Ascending aorta (tissue), 2 donors: ENCODE results near the gene ILF3. TPM values are rescaled to one million over a fixed set of nuclear protein-coding genes. Genes with fewer than 3 reads are reported as not detected.

Source experiments
- DNase-seq, 2 donors: peaks; one replicate each; pipeline ENCODE4 v3.0.0-alpha.2; 2019; ENCODE audit warnings: low spot score in 2 of 2
- H3K27ac ChIP-seq, 2 donors: fragments of 200-600 bp; sonication (generic); one replicate each; pipeline ENCODE4 v1.5.1; 2016 to 2017; ENCODE audit warnings: mild to moderate bottlenecking in 1 of 2
- H3K27me3 ChIP-seq: fragments of 200-600 bp; sonication (generic); one replicate; pipeline ENCODE4 v1.5.1; 2017
- H3K36me3 ChIP-seq, 2 donors: fragments of 200-600 bp; sonication (generic); one replicate each; pipeline ENCODE4 v1.5.1; 2016
- H3K4me1 ChIP-seq, 2 donors: fragments of 200-600 bp; sonication (generic); one replicate each; pipeline ENCODE4 v1.5.1; 2016 to 2017; ENCODE audit warnings: mild to moderate bottlenecking in 1 of 2
- H3K4me3 ChIP-seq, 2 donors: fragments of 200-600 bp; sonication (generic); one replicate each; pipeline ENCODE4 v1.5.1; 2016 to 2017; ENCODE audit warnings: mild to moderate bottlenecking in 1 of 2
- H3K9me3 ChIP-seq, 2 donors: fragments of 200-600 bp; sonication (generic); one replicate each; pipeline ENCODE4 v1.5.1; 2016
- intact Hi-C: fragments of 100-400 bp; cut with DNase I; formaldehyde crosslinking; loops from one replicate; pipeline ENCODE4 v1.15.1; 2023
- total RNA-seq: library from RNA; depleted of rRNA; stranded (reverse); fragments of >200 nt; gene quantifications from one replicate; pipeline ENCODE4 v1.1.0, GENCODE V29; 2016
- TF ChIP-seq, protein P1 (sequence below), 3 experiments: fragments of 200-600 bp in 2 of 3; fragments of 450-650 bp in 1 of 3; sonication (generic) in 2 of 3; IDR thresholded peaks; one replicate each; pipeline ENCODE4 v1.5.1; 2016 to 2019; ENCODE audit warnings: antibody characterized with exemption in 3 of 3, mild to moderate bottlenecking in 1 of 3, moderate library complexity in 1 of 3

Gene ILF3
- total RNA-seq, 1 donor from 2014 or later = 168 TPM

DNA sequence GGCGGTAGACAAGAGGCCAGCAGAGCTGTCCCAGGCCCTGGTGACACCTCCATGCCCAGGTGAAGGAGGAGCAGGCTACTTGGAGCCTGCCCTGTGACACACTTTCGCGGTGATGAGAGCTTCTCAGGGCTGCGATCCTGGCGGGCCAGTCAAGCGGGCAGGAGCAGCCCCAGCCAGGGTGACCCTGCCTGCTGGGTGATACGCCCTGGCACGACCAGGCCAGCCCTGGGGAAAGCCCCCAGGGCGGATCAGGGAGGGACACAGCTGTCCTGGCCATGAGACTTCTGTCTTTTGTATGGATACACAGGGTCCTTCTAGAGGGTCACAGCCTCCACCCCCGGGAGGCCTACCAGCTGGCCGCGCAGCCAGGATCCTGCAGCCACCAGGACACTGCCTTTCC lies 76.8 kb downstream of the ILF3 start:
- no peak overlapping the region for H3K4me3 ChIP-seq
- DNase-seq = no peak
- H3K9me3 ChIP-seq = no peaks in the 10 kb centered on the region
- intact Hi-C loops = no loop called here
- H3K36me3 ChIP-seq = no peaks in the 10 kb centered on the region
- H3K27ac ChIP-seq = peak overlapping the region in 1 of 2 donors; percentile 40
- no peaks in the 10 kb centered on the region for H3K27me3 ChIP-seq
- H3K4me1 ChIP-seq = peaks cover 5 to 25% of the 10 kb centered on the region in 2 donors
- TF ChIP-seq, protein P1, sequence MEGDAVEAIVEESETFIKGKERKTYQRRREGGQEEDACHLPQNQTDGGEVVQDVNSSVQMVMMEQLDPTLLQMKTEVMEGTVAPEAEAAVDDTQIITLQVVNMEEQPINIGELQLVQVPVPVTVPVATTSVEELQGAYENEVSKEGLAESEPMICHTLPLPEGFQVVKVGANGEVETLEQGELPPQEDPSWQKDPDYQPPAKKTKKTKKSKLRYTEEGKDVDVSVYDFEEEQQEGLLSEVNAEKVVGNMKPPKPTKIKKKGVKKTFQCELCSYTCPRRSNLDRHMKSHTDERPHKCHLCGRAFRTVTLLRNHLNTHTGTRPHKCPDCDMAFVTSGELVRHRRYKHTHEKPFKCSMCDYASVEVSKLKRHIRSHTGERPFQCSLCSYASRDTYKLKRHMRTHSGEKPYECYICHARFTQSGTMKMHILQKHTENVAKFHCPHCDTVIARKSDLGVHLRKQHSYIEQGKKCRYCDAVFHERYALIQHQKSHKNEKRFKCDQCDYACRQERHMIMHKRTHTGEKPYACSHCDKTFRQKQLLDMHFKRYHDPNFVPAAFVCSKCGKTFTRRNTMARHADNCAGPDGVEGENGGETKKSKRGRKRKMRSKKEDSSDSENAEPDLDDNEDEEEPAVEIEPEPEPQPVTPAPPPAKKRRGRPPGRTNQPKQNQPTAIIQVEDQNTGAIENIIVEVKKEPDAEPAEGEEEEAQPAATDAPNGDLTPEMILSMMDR (IDR thresholded peaks at IDR 0.05) = no peak

DNA sequence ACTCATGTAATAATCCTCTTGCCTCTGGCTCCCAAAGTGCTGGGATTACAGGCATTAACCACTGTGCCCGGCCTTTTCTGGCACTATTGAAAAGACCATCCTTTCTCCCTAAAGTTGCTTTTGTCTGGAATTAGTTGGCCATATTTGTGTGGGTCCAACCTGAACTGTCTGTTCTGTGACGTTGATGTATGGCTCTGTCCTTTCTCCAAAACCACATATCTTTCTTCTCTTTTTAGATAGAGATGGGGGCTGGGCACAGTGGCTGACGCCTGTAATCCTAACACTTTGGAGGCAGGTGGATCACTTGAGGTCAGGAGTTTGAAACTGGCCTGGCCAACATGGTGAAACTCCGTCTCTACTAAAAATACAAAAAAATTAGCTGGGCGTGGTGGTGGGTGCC lies 81.6 kb downstream of the ILF3 start:
- no peak for DNase-seq
- Histone ChIP-seq H3K4me3 (no peak overlapping the region), H3K36me3 (no peaks in the 10 kb centered on the region), H3K27me3 (no peaks in the 10 kb centered on the region), H3K4me1 (peaks cover 0 to 20% of the 10 kb centered on the region in 2 donors), H3K9me3 (no peaks in the 10 kb centered on the region), H3K27ac (no peak overlapping the region)
- TF ChIP-seq, protein P1 (IDR thresholded peaks at IDR 0.05) = no peak
- intact Hi-C loops = no loop called here

DNA sequence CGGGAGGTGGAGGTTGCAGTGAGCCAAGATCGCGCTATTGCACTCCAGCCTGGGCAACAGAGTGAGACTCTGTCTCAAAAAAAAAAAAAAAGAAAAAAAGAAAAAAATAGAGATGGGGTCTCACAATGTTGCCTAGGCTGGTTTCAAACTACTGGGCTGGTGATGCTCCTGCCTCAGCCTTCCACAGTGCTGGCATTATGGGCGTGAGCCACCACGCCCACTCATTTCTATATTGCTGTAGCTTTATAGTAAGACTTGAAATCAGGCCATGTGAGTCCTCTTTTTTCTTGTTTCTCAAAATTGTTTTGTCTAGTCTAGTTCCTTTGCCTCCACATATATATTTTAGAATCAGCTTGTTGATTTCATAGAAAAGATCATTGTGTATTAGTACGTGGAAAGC lies 82.0 kb downstream of the ILF3 start:
- DNase-seq = no peak
- intact Hi-C loops = no loop called here
- H3K27ac ChIP-seq = no peak overlapping the region
- no peak overlapping the region for H3K4me3 ChIP-seq
- H3K36me3 ChIP-seq = no peaks in the 10 kb centered on the region
- no peaks in the 10 kb centered on the region for H3K27me3 ChIP-seq
- TF ChIP-seq, protein P1 (IDR thresholded peaks at IDR 0.05) = no peak
- H3K9me3 ChIP-seq = no peaks in the 10 kb centered on the region
- H3K4me1 ChIP-seq = peaks cover 0 to 20% of the 10 kb centered on the region in 2 donors

DNA sequence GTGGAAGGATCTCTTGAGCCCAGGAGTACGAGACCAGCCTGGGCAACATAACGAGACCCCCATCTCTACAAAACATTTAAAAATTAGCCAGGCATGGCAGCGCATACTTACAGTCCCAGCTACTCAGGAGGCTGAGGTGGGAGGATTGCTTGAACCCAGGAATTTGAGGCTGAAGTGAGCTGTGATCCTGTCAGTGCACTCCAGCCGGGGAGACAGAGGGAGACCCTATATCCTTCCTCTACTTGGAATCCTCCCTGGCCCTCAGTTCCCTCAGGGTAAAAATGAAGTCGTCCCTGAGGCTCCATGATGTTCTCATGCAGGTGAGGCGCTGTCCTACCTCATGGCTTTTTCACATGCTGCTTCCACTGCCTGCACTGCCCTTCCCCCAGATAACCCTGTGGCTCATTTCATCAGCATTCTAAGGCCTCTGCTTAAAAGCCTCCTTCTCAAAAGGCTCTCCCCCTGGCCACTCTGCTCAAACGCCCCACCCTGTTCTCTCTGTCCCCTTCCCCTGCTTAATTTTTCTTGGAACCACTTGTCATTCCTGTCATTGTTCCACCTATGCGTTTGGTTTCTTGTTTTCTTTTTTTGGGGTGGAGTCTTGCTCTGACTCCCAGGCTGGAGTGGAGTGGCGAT lies 82.9 kb downstream of the ILF3 start:
- Histone ChIP-seq H3K4me1 (peaks cover 0 to 20% of the 10 kb centered on the region in 2 donors), H3K4me3 (no peak overlapping the region), H3K36me3 (no peaks in the 10 kb centered on the region), H3K9me3 (no peaks in the 10 kb centered on the region), H3K27me3 (no peaks in the 10 kb centered on the region), H3K27ac (no peak overlapping the region)
- TF ChIP-seq, protein P1 (IDR thresholded peaks at IDR 0.05) = no peak
- intact Hi-C loops = no loop called here
- DNase-seq = no peak

DNA sequence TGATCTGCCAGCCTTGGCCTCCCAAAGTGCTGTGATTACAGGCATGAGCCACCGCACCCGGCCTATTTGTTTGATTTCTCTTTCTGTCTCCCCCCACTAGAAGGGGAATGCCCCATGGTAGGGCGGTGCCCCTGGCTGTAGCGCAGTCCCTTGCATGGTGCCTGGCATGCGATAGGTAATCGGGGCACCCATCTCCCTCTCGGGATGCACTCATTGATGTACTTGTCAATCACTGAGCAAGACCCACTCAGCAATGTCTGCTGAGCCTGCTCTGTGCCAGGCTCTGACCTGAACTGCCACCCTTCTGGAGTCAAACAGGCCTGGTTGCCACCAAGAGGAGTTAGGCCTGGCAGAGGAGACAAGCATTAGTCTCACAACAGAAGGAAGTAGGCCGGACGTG lies 83.6 kb downstream of the ILF3 start:
- Histone ChIP-seq H3K36me3 (no peaks in the 10 kb centered on the region), H3K9me3 (no peaks in the 10 kb centered on the region), H3K27me3 (no peaks in the 10 kb centered on the region), H3K27ac (no peak overlapping the region), H3K4me3 (no peak overlapping the region), H3K4me1 (peaks cover 0 to 14% of the 10 kb centered on the region in 2 donors)
- TF ChIP-seq, protein P1 (IDR thresholded peaks at IDR 0.05) = no peak
- no peak for DNase-seq
- intact Hi-C loops = no loop called here

DNA sequence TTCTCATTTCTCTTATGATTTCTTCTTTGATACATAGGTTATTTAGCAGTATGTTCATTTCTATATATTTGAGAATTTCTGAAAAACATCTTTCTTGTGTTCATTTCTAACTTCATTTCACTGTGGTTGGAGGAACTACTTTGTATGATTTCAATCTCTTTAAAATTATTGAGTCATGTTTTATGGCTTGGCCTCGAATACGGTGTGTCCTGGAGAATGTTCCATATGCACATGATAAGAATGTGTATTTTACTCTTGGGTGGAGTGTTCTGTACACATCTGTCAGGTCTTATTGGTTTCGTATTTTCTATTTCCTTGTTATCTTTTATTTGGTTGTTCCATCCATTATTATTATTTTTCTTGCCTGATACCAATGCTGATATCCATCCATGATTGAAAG lies 86.7 kb downstream of the ILF3 start:
- no peaks in the 10 kb centered on the region for H3K36me3 ChIP-seq
- no peak for DNase-seq
- peaks cover 0 to 12% of the 10 kb centered on the region in 2 donors for H3K4me1 ChIP-seq
- intact Hi-C loops = no loop called here
- no peak overlapping the region for H3K27ac ChIP-seq
- H3K9me3 ChIP-seq = no peaks in the 10 kb centered on the region
- TF ChIP-seq, protein P1 (IDR thresholded peaks at IDR 0.05) = no peak
- no peak overlapping the region for H3K4me3 ChIP-seq
- H3K27me3 ChIP-seq = no peaks in the 10 kb centered on the region
